GM12878 (cell line): ENCODE results near the gene CFAP61. TPM values are rescaled to one million over a fixed set of nuclear protein-coding genes. Genes with fewer than 3 reads are reported as not detected.

Experiments
- ATAC-seq: fragments of 200-7000 bp; cut with Tn5 transposase; 3 replicates; pipeline ENCODE4 v1.9.1; 2020; ENCODE audit warnings: mild to moderate bottlenecking, moderate library complexity
- BruUV-seq: library from RNA; stranded (reverse); fragments of 400-500 nt; replicated peaks from 2 replicates; lab custom pipeline; 2021; lab: Mats Ljungman, UMichigan
- CTCF ChIA-PET: fragments of 300-600 bp; sonication (Branson Sonifier 250); formaldehyde crosslinking; extraction: SDS; loops from one replicate; lab custom pipeline; 2021; ENCODE audit warnings: inconsistent platforms; lab: Yijun Ruan, JAX
- POLR2A ChIA-PET: fragments of 350-600 bp; formaldehyde crosslinking; extraction: SDS; loops from one replicate; lab custom pipeline; 2021; ENCODE audit warnings: inconsistent platforms; lab: Charles Lee
- RAD21 ChIA-PET: fragments of 300-600 bp; sonication (Branson Sonifier 250); formaldehyde crosslinking; loops from one replicate; lab custom pipeline; 2023; ENCODE audit warnings: antibody characterized with exemption; ENCODE audit not compliant: unreplicated experiment; lab: Charles Lee
- SMC1A ChIA-PET: fragments of 300-600 bp; sonication (Branson Sonifier 250); formaldehyde crosslinking; loops from one replicate; lab custom pipeline; 2023; ENCODE audit not compliant: unreplicated experiment, uncharacterized antibody; lab: Charles Lee
- DNase-seq: peaks from one replicate; pipeline ENCODE4 v3.0.0-alpha.2; 2011; ENCODE audit warnings: low read depth, low spot score
- FAIRE-seq: peaks from 3 replicates; lab custom pipeline; 2011; peaks lifted over from hg19 to GRCh38; lab: Jason Lieb, UNC
- H2AFZ ChIP-seq: 2 replicates; pipeline ENCODE4 v1.6.0; 2011; ENCODE audit warnings: low read depth, low read length, control low read depth; ENCODE audit not compliant: control insufficient read depth
- H3K27ac ChIP-seq: 2 replicates; pipeline ENCODE4 v1.5.1; 2011; ENCODE audit warnings: control low read depth; ENCODE audit not compliant: control insufficient read depth, insufficient read depth
- H3K27me3 ChIP-seq, 2 experiments: replicated peaks in 1 of 2; 2 replicates each; pipeline versions ENCODE4 v1.6.0 to v1.6.1; 2011; ENCODE audit warnings: low read length in 1 of 2; ENCODE audit not compliant: control insufficient read depth in 2 of 2, insufficient read depth in 2 of 2
- H3K36me3 ChIP-seq, 2 experiments: 2 replicates each; pipeline ENCODE4 v1.5.1; 2011; ENCODE audit warnings: low read length in 1 of 2; ENCODE audit not compliant: control insufficient read depth in 2 of 2, insufficient read depth in 2 of 2
- H3K4me1 ChIP-seq: 2 replicates; pipeline ENCODE4 v1.6.1; 2011; ENCODE audit warnings: mild to moderate bottlenecking, low read length, moderate library complexity, mixed read lengths; ENCODE audit not compliant: control insufficient read depth, insufficient read depth
- H3K4me2 ChIP-seq: 2 replicates; pipeline ENCODE4 v1.6.0; 2011; ENCODE audit warnings: control low read depth; ENCODE audit not compliant: control insufficient read depth, insufficient read depth
- H3K4me3 ChIP-seq: fragments of 200-600 bp; sonication (generic); 2 replicates; pipeline ENCODE4 v1.5.1; 2016
- H3K79me2 ChIP-seq: 2 replicates; pipeline ENCODE4 v1.6.0; 2011; ENCODE audit warnings: low read length; ENCODE audit not compliant: control insufficient read depth, insufficient read depth
- H3K9ac ChIP-seq: 2 replicates; pipeline ENCODE4 v1.8.0; 2011; ENCODE audit warnings: low read length, control low read depth, mixed read lengths; ENCODE audit not compliant: control insufficient read depth, insufficient read depth
- H3K9me3 ChIP-seq: replicated peaks from 3 replicates; pipeline ENCODE4 v1.5.1; 2011; ENCODE audit warnings: mild to moderate bottlenecking, low read length; ENCODE audit not compliant: control insufficient read depth, insufficient read depth
- H4K20me1 ChIP-seq: 2 replicates; pipeline ENCODE4 v1.6.0; 2011; ENCODE audit not compliant: control insufficient read depth, insufficient read depth
- FOXK2 ChIP-seq: fragments of 450-650 bp; IDR thresholded peaks from 2 replicates; pipeline ENCODE4 v1.6.1; 2017; ENCODE audit warnings: mild to moderate bottlenecking, moderate library complexity
- PBX3 ChIP-seq: IDR thresholded peaks from 2 replicates; pipeline ENCODE4 v1.6.1; 2011; ENCODE audit warnings: mild to moderate bottlenecking, low read depth, low read length, moderate library complexity; ENCODE audit not compliant: insufficient replicate concordance
- POLR2AphosphoS5 ChIP-seq: IDR thresholded peaks from 2 replicates; pipeline ENCODE4 v1.6.1; 2011; ENCODE audit warnings: mild to moderate bottlenecking, low read length, inconsistent platforms
- TAF1 ChIP-seq: IDR thresholded peaks from 2 replicates; pipeline ENCODE4 v1.6.1; 2011; ENCODE audit warnings: mild to moderate bottlenecking, low read depth, low read length, borderline replicate concordance
- YY1 ChIP-seq: IDR thresholded peaks from 2 replicates; pipeline ENCODE4 v1.6.1; 2011; ENCODE audit warnings: low read depth, mild to moderate bottlenecking, low read length
- ZNF207 ChIP-seq: fragments of 450-650 bp; IDR thresholded peaks from 2 replicates; pipeline ENCODE4 v1.6.1; 2014; ENCODE audit warnings: antibody characterized with exemption, mild to moderate bottlenecking, borderline replicate concordance
- WGBS: methylation state at CpG from one replicate; pipeline ENCODE4 v1.1.6; 2016; ENCODE audit warnings: low lambda C conversion rate; ENCODE audit not compliant: insufficient replicate concordance, insufficient coverage; ENCODE audit errors: missing lambda C conversion rate; 5-methylcytosine and 5-hydroxymethylcytosine counted together
- in situ Hi-C: fragments of 300-500 bp; cut with MboI; formaldehyde crosslinking; loops from 9 replicates; pipeline ENCODE4 v1.14.3; 2018; ENCODE audit warnings: mixed read lengths
- intact Hi-C: fragments of 100-400 bp; cut with micrococcal nuclease; formaldehyde crosslinking; loops from one replicate; pipeline ENCODE4 v1.14.2; 2022; ENCODE audit not compliant: unreplicated experiment
- polyA plus RNA-seq, 11 experiments: library from polyadenylated mRNA; depleted of rRNA in 4 of 11; unstranded in 6 of 11; stranded (reverse) in 5 of 11; fragments of >200 nt; fragmentation: Nextera tagmentation in 4 of 11; fragmentation: Illumina TruSeq in 1 of 11; extraction: Ambion mirVana in 4 of 11; extraction: Trizol in 1 of 11; gene quantifications; 1 replicate in 1 of 11; 2 replicates in 10 of 11; pipeline versions ENCODE4 v1.2.1 to v1.2.3, GENCODE V29; 2011 to 2016; ENCODE audit warnings: inconsistent platforms in 2 of 11, missing spikeins in 2 of 11, low read depth in 1 of 11
- total RNA-seq, 4 experiments: library from RNA; depleted of rRNA in 3 of 4; stranded (reverse); fragments of >200 nt in 3 of 4; fragmentation: Illumina TruSeq in 1 of 4; extraction: Trizol in 1 of 4; gene quantifications; 2 replicates each; pipeline versions ENCODE4 v1.2.1 to v1.2.3, GENCODE V29; 2013 to 2021
- TF ChIP-seq, protein P1 (sequence below): fragments of 450-650 bp; formaldehyde crosslinking; IDR thresholded peaks from 2 replicates; pipeline ENCODE4 v1.4.0; 2022; ENCODE audit warnings: mild to moderate bottlenecking, moderate library complexity

Gene CFAP61
- total and polyA plus RNA-seq, 10 of the 15 experiments (the other 5 are each of a cell fraction or from before 2014, with no cell fraction given): 0.11 to 0.41 (median 0.24) TPM; not detected in 7

GRCh38 chr20:20391766-20392165 is 339.4 kb downstream of the CFAP61 start (continued):
- TF ChIP-seq FOXK2 (no peak), YY1 (no peak), ZNF207 (no peak), PBX3 (no peak), TAF1 (no peak)
- TF ChIP-seq, protein P1, sequence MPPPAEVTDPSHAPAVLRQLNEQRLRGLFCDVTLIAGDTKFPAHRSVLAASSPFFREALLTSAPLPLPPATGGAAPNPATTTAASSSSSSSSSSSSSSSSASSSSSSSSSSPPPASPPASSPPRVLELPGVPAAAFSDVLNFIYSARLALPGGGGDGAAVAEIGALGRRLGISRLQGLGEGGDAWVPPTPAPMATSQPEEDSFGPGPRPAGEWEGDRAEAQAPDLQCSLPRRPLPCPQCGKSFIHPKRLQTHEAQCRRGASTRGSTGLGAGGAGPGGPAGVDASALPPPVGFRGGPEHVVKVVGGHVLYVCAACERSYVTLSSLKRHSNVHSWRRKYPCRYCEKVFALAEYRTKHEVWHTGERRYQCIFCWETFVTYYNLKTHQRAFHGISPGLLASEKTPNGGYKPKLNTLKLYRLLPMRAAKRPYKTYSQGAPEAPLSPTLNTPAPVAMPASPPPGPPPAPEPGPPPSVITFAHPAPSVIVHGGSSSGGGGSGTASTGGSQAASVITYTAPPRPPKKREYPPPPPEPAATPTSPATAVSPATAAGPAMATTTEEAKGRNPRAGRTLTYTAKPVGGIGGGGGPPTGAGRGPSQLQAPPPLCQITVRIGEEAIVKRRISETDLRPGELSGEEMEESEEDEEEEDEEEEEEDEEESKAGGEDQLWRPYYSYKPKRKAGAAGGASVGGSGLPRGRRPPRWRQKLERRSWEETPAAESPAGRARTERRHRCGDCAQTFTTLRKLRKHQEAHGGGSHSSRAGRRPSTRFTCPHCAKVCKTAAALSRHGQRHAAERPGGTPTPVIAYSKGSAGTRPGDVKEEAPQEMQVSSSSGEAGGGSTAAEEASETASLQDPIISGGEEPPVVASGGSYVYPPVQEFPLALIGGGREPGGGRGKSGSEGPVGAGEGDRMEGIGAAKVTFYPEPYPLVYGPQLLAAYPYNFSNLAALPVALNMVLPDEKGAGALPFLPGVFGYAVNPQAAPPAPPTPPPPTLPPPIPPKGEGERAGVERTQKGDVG (CRISPR knock-in tag): no peak

- Histone ChIP-seq H3K27ac (no peak overlapping the region), H4K20me1 (no peaks in the 10 kb centered on the region), H3K9ac (no peak overlapping the region), H3K27me3 (no peaks in the 10 kb centered on the region), H3K4me1 (no peaks in the 10 kb centered on the region), H3K9me3 (no peaks in the 10 kb centered on the region), H3K4me2 (no peak overlapping the region), H3K4me3 (no peak overlapping the region), H3K36me3 (peaks cover 2 to 7% of the 10 kb centered on the region in 2 experiments; a peak in 3 of 4 replicates), H2AFZ (no peak overlapping the region), H3K79me2 (no peaks in the 10 kb centered on the region)
- intact Hi-C loops (loop anchor here (2.0 kb wide), 1 partner anchor 19 kb away; no protein-coding TSS in a partner anchor), in situ Hi-C loops (no loop called here)
- ATAC-seq: no peak
- CTCF ChIA-PET: no interaction called here
- RAD21 ChIA-PET: no interaction called here
- POLR2A ChIA-PET: no interaction called here
- SMC1A ChIA-PET: no interaction called here
- BruUV-seq: no TSS peak
- WGBS: 80% methylated on average over 20 of the region's 20 CpGs
- no peak for TF ChIP-seq POLR2AphosphoS5
- no peak for FAIRE-seq
- no peak for DNase-seq
Observed at GRCh38 chr20:20393207-20394120, 341.1 kb downstream of the CFAP61 start.
